Stimulated activated CD8-positive, alpha-beta memory T cell treated with anti-CD3 and anti-CD28 coated beads, Interleukin-12 subunit alpha, Interleukin-12 subunit beta, amount 100 ng/mL, for 24 hours (primary cell): Measurements from ENCODE around the gene SYNPO2L.
"Not testable (repeated sequence)": the region's sequence is repeated elsewhere in the genome, so short reads cannot be mapped to it uniquely, and the experiment has no call there.

Source experiments
- DNase-seq: peaks from one replicate; pipeline ENCODE4 v3.0.0-alpha.2; 2020; ENCODE audit errors: extremely low read depth

The SYNPO2L gene, protein sequence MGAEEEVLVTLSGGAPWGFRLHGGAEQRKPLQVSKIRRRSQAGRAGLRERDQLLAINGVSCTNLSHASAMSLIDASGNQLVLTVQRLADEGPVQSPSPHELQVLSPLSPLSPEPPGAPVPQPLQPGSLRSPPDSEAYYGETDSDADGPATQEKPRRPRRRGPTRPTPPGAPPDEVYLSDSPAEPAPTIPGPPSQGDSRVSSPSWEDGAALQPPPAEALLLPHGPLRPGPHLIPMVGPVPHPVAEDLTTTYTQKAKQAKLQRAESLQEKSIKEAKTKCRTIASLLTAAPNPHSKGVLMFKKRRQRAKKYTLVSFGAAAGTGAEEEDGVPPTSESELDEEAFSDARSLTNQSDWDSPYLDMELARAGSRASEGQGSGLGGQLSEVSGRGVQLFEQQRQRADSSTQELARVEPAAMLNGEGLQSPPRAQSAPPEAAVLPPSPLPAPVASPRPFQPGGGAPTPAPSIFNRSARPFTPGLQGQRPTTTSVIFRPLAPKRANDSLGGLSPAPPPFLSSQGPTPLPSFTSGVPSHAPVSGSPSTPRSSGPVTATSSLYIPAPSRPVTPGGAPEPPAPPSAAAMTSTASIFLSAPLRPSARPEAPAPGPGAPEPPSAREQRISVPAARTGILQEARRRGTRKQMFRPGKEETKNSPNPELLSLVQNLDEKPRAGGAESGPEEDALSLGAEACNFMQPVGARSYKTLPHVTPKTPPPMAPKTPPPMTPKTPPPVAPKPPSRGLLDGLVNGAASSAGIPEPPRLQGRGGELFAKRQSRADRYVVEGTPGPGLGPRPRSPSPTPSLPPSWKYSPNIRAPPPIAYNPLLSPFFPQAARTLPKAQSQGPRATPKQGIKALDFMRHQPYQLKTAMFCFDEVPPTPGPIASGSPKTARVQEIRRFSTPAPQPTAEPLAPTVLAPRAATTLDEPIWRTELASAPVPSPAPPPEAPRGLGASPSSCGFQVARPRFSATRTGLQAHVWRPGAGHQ

DNA sequence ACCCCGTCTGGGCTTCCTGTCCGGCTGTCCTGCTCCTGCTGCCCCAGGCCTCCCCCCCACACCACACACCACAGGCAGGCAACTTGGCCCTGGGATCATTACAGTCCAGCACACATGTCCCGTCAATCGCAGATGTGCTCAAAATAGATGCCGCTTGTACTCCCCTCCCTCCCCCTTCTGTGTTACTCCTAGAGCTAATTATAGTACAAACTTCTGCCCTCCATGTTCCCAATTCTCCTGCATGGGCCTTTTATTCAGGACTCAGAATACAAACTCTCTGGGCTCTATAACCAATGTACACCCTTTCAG is at the start of gene SYNPO2L:
Gene SYNPO2L (minus strand): TSS at position 40 of the 309 bp plus-strand sequence. CDS start 107 bp downstream, outside the sequence.
- no peak for DNase-seq

DNA sequence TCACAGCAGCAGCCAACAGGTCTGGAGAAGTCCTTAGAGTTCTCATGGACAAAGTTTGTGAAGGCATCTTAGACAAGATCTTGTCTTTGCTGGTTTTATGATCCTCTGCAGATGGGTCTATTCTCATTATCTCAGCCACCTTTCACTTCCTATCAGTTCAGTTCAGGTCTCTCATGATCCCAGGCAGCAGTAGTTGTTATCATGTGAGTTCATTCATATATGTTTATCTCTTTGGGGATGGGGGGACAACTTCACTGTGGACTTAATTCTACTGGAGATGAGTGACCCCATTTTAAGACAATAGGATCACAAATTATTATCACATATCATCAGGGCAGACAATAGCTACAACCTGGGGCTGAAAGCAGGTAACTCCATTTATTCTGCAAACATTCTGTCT is 48.1 kb upstream of the SYNPO2L start:
- DNase-seq = not testable (repeated sequence)

DNA sequence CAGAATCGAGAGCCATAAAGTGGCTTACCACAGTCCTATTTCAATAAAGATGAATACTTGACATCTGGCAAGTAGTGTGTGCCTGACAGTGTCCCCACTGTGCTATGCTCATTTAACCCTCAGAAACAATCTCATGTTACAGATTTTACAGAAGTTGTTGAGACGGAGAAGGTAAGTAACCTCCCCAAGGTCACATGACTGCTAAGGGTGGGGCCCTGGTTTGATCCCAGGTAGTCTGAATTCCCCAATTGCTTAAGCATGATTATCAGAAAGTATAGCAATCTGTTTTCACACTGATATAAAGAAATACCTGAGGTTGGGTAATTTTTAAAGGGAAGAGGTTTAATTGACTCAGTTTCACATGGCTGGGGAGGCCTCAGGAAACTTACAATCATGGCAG is 43.0 kb upstream of the SYNPO2L start:
- DNase-seq = not testable (repeated sequence)

DNA sequence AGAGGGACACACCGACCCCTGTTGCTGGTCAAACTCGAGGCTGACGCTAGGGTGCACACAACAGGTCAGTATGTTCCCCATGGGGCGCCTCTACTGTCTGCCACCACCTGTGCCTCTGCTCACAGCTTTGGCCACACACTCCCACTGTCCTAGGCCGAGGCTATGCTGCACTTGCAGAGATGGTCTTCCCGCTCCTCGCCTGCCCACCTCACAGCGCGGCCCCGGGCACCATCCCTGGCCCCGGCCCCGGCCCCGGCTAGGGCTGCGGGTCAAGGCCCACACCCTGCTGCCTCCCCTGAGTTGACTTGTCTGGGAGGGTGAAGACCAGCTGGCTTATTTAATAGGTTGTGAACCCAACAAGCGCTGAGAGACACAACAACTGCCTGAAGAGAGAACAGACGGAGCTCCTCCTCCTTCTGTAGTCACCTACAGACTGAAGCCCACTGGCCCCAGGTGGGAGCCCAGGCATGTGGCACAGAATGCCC is 41.9 kb upstream of the SYNPO2L start, which contains the start of gene AGAP5:
Gene AGAP5 (minus strand): TSS at position 435 of the 485 bp plus-strand sequence. CDS start 354 bp downstream, at position 81.
- not testable (repeated sequence) for DNase-seq

DNA sequence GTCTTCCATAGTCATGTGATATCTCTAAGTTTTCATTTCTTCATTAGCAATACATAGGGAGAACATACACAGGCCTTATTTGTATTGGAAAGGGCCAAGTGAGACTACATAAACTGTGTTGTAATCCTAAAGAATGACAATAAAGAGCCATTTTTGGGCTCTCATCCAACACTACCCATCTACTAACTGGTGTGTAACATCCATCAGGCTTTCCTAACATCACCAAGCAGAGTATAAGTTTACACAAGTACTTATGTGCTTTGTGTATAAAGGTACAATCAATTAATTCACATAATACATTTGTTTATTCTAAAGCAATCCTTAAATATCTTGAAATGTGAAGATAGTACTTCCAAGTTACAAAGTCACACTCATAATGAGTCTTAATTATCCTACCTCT is 39.5 kb upstream of the SYNPO2L start:
- DNase-seq = not testable (repeated sequence)

DNA sequence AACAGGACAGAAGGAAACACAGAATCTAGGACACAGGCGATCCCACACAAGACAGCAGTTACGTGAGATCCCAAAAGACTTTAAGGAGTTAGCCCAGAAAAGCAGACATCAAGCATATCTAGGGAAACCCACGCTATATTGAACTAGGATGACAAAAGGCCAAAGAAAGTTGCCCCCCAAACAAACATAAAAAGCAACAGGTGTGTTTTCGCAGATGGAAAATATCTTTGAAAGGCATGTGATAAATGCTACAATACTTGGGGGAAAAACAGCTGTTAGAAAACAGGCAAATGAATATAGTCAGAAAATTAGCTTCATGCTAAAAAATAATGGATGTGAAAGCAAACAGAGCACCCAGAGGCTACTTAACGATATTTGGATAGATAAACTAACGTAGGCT is 34.9 kb upstream of the SYNPO2L start:
- DNase-seq = not testable (repeated sequence)

DNA sequence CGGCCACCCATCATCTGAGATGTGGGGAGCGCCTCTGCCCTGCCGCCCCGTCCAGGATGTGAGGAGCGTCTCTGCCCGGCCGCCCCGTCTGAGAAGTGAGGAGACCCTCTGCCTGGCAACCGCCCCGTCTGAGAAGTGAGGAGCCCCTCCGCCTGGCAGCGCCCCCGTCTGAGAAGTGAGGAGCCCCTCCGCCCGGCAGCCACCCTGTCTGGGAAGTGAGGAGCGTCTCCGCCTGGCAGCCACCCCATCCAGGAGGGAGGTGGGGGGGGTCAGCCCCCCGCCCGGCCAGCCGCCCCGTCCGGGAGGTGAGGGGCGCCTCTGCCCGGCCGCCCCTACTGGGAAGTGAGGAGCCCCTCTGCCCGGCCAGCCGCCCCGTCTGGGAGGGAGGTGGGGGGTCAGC is 33.8 kb upstream of the SYNPO2L start:
- not testable (repeated sequence) for DNase-seq

DNA sequence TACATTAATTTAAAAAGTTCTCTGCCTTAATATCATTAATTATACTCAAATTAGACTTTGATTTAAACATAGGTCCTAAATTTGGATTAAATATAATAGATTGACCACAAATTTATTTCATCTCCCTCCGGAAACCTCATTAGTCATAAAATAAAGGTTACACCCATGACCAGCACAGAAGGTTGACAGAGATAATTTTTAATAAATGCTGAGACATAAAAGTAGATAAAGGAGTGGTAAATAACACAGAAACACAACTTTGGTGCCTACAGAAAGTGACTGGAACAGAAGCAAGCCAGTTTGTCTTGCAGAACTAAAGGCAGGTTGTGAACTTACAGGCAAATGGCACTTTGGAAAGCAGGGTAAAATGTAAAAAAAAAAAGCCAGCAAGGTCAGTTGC is 31.8 kb upstream of the SYNPO2L start:
- DNase-seq = not testable (repeated sequence)

DNA sequence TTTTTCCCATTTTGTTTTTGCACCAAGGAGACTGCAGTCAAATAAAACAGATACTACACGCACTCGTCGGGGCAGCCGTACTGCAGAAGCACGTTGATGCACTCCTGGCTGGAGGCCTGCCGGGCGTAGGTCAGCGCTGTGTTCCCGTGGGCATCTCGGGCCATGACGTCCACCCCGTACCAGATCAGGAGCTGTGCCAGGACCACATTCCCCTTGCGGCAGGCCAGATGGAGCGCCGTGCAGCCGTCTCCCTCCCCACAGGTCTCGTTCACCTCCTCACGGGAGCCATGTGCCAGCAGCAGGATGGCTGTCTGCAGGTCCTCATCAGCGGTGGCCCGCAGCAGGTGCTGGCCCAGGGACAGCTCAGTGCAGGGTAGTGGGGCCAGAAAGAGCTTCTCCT is 18.7 kb upstream of the SYNPO2L start:
- DNase-seq = not testable (repeated sequence)

DNA sequence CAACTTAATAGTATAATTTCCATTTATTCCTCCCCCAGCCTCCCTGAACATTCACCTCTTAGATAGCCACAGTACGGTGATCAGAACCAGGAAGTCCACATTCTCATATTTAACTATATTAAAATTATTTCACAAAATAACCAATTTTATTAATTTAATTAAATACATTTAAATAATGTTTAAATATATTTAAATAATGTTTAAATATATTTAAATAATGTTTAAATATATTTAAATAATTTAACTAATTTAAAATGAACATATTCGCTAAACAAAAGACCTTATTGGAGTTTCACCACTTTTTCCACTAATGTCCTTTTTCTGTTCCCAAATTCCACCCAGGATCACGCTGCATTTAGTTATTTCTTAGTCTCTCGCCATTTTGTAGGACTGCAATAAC is 12.5 kb upstream of the SYNPO2L start:
- DNase-seq = not testable (repeated sequence)

DNA sequence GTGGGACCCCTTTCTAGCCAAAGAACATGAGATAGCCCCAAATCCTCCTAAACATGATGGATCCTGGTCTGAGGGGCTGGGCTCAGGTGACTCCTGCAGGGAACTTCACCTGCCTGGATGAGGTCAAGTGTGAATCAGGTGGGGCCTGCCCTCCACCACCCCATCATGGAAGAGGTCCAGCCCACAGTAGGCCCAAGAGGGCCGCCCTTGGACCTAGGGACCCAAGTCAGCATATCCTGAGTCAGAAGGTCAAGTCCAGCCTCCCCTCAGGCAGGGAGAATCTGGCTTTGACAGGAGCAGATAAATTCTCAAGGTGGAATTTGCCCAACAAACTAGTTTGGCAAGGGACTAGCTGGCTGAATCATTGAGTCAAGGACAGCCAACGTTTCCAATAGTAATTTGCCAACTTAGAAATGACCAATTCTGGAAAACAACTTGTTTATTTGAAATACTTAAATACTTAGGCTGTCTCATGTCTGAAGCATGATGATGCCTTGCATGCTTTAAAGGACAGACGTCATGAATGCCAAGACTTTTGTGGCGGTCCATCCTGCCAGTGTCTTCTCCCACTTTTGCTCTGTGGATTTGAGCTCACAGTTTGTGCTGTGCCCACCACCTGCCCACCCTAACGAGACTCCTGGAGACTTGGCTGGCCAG is 10.5 kb upstream of the SYNPO2L start:
- not testable (repeated sequence) for DNase-seq

DNA sequence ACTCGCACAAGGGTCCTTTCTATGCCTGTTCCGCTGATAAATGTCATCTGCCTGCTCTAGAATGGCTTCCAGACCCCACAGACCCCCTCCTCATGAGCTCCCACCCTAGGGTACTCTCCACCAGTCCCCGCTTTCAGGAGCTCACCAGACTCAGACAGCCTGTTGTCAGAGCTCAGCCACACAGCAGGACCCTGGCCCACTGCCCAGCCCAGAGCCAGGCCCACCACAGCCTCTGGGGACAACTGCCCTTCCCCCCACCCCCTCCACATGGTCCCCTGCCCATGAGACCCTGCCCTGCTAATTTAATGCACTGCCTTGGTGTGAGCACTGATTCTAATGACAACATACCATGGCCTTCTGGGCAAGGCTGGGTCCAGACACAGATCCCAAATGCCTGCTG is 9.8 kb upstream of the SYNPO2L start:
- not testable (repeated sequence) for DNase-seq

DNA sequence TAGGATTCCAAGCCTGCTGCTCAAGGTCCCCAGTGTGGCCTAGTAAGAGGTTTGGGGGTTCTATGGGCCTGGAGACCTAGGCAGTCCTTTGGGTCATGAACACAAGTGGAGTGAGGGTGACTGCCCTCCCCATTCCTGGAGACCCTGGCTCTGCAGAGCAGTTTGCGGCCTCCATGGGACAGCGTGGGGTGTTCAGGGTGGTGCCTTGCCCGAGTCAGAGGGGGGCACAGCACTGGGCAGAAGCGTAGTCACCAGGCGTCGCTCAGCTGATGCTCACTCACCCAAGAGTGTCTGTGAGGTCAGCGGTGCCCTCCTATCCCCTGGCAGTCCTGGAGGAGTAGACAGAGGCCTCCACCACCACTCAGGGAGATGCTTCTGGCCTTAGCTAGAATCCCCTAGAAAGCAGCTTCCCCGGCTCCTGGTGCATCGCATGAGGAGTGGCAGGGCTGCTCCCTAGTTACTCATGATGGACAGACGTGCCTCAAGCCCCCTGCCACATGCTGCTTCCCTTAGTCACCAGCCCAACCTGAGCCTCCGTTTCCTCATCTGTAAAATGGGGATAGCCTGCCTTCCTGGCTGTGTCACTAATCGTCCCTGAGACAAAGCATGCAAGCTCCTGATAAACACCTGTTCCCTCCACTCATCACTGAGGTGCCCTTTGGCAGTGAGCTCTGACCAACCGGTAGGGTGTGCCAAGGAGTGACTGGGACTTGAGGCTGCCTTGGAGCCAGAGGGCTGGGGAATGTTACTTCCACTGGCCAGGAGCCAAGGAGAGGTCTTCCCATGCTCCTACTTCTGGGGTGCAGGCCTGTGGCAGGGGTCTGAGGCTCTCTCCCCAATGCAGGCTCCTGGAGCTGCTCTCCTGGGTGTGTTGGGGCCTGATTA is 8.6 kb upstream of the SYNPO2L start:
- DNase-seq = not testable (repeated sequence)

DNA sequence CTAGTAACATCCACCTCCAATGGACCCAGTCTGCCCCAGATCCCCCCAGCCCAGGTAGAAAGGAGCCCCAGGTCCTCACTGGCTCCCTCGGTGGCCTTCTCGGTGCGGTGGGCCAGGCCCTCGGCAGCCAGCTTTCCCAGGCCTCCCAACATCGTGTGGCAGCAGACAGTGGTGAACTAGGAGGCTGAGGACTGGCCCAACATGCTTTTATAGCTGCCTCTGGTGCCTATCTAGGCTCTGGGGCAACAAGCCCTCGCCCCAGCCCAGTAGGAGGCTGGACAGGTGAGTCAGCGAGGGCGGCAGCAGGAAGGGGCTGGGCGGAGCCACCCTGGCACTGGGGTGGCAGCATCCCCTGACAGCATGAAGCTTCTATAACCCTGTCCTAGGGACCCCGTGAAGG is 7.8 kb upstream of the SYNPO2L start:
- not testable (repeated sequence) for DNase-seq

DNA sequence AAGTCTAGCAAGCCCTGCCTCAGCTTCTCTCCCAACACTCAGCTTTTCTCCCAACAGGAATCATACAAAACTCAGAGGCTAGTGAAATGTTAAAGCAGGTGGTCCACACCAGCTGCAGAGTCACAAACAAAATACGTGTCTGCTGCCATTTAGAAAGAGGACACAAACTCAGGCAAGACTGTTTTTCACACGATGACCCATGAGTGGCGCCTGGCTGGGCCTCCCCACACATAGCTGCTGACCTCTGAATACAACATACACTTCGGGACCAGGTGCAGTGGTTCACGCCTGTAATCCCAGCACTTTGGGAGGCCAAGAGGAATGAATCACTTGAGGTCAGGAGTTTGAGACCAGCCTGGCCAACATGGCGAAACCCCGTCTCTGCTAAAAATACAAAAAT is 6.9 kb upstream of the SYNPO2L start:
- DNase-seq = not testable (repeated sequence)

DNA sequence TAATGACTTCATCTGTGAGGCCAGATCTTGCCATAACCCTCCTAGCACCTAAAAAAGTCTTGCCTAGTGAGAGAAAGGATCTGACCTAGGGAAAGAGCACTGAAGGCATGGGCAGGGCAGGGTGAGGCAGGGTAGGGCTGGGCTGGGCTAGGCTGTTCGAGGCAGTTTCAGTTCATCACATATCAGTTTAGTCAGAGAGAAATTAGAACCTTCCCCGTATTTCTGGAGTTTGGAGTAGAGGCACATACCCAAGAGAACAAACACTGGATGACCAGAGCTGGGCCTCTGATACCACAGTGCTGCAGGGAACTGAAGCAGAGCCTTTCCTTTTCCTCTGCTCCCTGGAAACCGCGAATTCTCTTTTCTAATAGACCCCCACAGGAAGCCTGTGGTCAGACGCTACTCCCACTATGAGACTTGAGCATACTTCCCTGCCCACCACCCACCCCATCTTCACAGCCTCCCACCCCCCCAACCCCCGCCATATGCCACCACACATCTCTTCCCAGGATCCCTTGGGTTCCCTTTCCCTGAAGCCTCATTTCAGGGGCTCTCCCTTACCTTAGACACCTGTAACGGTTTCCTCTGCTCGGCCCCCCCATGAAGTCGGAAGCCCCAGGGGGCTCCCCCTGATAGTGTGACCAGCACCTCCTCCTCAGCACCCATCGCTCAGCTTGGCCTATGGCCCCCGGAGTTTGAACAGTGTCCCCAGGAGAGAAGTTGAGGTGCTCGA is 406 bp downstream of the SYNPO2L start:
- DNase-seq = no peak

DNA sequence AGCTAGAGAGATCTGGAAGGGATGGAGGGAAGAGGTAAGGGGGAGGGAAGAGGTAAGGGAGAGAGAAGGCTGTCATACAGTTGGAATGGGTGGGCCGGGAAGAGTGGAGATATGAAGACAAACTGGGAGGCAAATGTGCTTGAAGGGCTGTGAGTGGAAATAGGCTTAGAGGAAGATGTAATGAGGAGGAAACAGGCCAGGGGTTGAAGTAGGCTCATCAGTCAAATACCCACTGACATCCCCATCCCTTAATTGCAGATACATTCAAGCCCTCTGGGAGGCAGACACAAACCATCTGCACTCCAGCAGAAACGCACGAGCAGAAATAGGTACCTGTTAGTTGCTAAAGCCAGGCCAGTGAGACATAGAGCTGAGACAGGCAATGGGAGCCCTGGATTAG is 2.1 kb downstream of the SYNPO2L start:
- DNase-seq = no peak

DNA sequence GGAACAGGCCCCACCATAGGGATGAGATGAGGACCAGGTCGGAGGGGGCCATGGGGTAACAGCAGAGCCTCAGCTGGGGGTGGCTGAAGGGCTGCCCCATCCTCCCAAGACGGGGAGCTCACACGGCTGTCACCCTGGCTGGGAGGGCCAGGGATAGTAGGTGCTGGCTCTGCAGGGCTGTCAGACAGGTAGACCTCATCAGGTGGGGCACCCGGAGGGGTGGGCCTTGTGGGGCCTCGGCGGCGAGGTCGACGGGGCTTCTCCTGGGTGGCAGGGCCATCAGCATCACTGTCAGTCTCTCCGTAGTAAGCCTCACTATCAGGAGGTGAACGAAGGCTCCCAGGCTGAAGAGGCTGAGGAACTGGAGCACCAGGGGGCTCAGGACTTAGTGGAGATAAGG is 2.6 kb downstream of the SYNPO2L start:
- DNase-seq = no peak

DNA sequence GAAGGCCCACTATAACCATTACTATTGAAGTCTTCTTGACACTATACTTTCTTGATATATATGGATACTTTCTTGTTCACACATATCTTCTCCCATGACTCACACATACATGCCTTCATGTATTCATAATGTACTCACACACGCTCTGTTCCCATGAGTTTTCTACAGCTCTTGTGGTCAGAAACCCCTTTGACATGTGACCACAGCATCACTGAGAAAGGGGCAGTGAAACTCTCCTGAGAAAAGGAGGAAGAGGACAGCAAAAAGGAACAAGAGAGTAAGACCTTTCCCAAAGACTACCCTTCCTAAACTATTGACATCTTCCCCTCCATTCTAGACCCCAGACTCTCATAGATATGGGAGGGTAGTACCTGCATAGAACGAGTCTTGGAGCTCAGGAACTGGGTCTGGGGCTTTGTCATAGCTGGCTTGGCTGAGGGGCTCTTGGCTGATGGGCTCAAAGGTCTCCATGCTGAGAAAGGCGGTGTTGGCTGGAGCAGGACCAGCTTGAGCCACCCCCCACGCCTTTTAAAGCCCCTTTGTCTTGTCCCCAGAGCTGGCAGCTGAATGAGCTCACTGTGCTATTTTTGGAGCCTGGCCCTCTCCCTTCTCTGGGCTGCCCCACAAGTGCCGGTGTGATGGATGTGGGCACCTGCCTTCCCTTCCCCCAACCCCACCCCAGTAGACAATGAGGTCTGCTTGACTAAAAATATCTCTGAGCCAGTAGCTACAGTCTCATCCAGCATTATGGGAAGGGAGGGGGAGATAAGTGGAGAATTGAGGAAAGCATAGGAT is 5.1 kb downstream of the SYNPO2L start:
- DNase-seq = no peak
